Liver (tissue), 9 donors: ENCODE data around the gene RNFT2. TPM values are rescaled to one million over a fixed set of nuclear protein-coding genes. Genes with fewer than 3 reads are reported as not detected.

ENCODE experiments used
- DNase-seq: peaks from one replicate; pipeline ENCODE4 v3.0.0-alpha.2; 2017; ENCODE audit warnings: low spot score
- H3K27ac ChIP-seq, 2 donors: one replicate each; pipeline ENCODE4 v1.7.0; 2013; ENCODE audit warnings: inconsistent platforms in 2 of 2, low read length in 2 of 2, control low read depth in 1 of 2, low read depth in 1 of 2, mild to moderate bottlenecking in 1 of 2
- H3K27me3 ChIP-seq, 4 donors: one replicate each; pipeline versions ENCODE4 v1.6.1 to v1.7.0; 2013; ENCODE audit warnings: low read length in 3 of 4, inconsistent platforms in 1 of 4, mild to moderate bottlenecking in 1 of 4, moderate library complexity in 1 of 4; ENCODE audit not compliant: control insufficient read depth in 4 of 4, insufficient read depth in 4 of 4
- H3K36me3 ChIP-seq, 4 donors: one replicate each; pipeline versions ENCODE4 v1.6.1 to v1.7.0; 2013; ENCODE audit warnings: low read length in 3 of 4, mild to moderate bottlenecking in 3 of 4, low read depth in 1 of 4, moderate library complexity in 1 of 4; ENCODE audit not compliant: control insufficient read depth in 4 of 4, insufficient read depth in 3 of 4
- H3K4me1 ChIP-seq, 4 donors: one replicate each; pipeline versions ENCODE4 v1.6.1 to v1.7.0; 2013; ENCODE audit warnings: low read length in 3 of 4, mild to moderate bottlenecking in 3 of 4, moderate library complexity in 1 of 4; ENCODE audit not compliant: control insufficient read depth in 4 of 4, insufficient read depth in 4 of 4
- H3K4me3 ChIP-seq, 3 donors: one replicate each; pipeline versions ENCODE4 v1.6.1 to v1.7.0; 2013; ENCODE audit warnings: low read length in 3 of 3, control low read depth in 1 of 3, low read depth in 1 of 3, mild to moderate bottlenecking in 1 of 3
- H3K9ac ChIP-seq, 2 donors: one replicate each; pipeline ENCODE4 v1.7.0; 2013; ENCODE audit warnings: low read length in 2 of 2, mild to moderate bottlenecking in 2 of 2, moderate library complexity in 2 of 2, control low read depth in 1 of 2, low read depth in 1 of 2
- H3K9me3 ChIP-seq, 4 donors: one replicate each; pipeline versions ENCODE4 v1.6.1 to v1.7.0; 2013; ENCODE audit warnings: low read length in 3 of 4; ENCODE audit not compliant: control insufficient read depth in 4 of 4
- ATF3 ChIP-seq: IDR thresholded peaks from 2 replicates; pipeline ENCODE4 v1.6.1; 2016; ENCODE audit warnings: antibody characterized with exemption
- CTCF ChIP-seq: fragments of 150-350 bp; IDR thresholded peaks from 2 replicates; pipeline ENCODE4 v1.5.1; 2017; ENCODE audit warnings: improper control_type of control experiment, low read depth, low read length; ENCODE audit not compliant: missing input control
- EGR1 ChIP-seq, 2 donors: IDR thresholded peaks; 2 replicates each; pipeline ENCODE4 v1.6.1; 2016 to 2018; ENCODE audit warnings: antibody characterized with exemption in 2 of 2, low read depth in 2 of 2
- FOXA1 ChIP-seq: IDR thresholded peaks from 2 replicates; pipeline ENCODE4 v1.6.1; 2016; ENCODE audit warnings: antibody characterized with exemption
- FOXA2 ChIP-seq: IDR thresholded peaks from 2 replicates; pipeline ENCODE4 v1.6.1; 2016; ENCODE audit warnings: antibody characterized with exemption
- GABPA ChIP-seq, 2 donors: IDR thresholded peaks in 1 of 2; conservative IDR thresholded peaks in 1 of 2; 2 replicates each; pipeline ENCODE4 v1.6.1; 2016; ENCODE audit warnings: antibody characterized with exemption in 2 of 2, mild to moderate bottlenecking in 1 of 2, moderate library complexity in 1 of 2
- HNF4A ChIP-seq, 2 donors: conservative IDR thresholded peaks; 2 replicates each; pipeline ENCODE4 v1.6.1; 2016; ENCODE audit warnings: antibody characterized with exemption in 2 of 2, mild to moderate bottlenecking in 2 of 2
- HNF4G ChIP-seq: IDR thresholded peaks from 2 replicates; pipeline ENCODE4 v1.6.1; 2016; ENCODE audit warnings: antibody characterized with exemption
- JUND ChIP-seq, 2 donors: IDR thresholded peaks; 2 replicates each; pipeline ENCODE4 v1.6.1; 2016; ENCODE audit warnings: antibody characterized with exemption in 2 of 2
- MAX ChIP-seq: IDR thresholded peaks from 2 replicates; pipeline ENCODE4 v1.6.1; 2016; ENCODE audit warnings: antibody characterized with exemption
- NR2F2 ChIP-seq: IDR thresholded peaks from 2 replicates; pipeline ENCODE4 v1.6.1; 2016; ENCODE audit warnings: antibody characterized with exemption
- RAD21 ChIP-seq, 2 donors: IDR thresholded peaks; 2 replicates each; pipeline ENCODE4 v1.6.1; 2016; ENCODE audit warnings: antibody characterized with exemption in 2 of 2, mild to moderate bottlenecking in 2 of 2
- REST ChIP-seq: IDR thresholded peaks from 2 replicates; pipeline ENCODE4 v1.6.1; 2016; ENCODE audit warnings: antibody characterized with exemption, mild to moderate bottlenecking
- RXRA ChIP-seq, 2 donors: IDR thresholded peaks; 2 replicates each; pipeline ENCODE4 v1.6.1; 2017 to 2018; ENCODE audit warnings: antibody characterized with exemption in 2 of 2, mild to moderate bottlenecking in 1 of 2
- SP1 ChIP-seq: IDR thresholded peaks from 2 replicates; pipeline ENCODE4 v1.6.1; 2018; ENCODE audit warnings: antibody characterized with exemption, mild to moderate bottlenecking
- TAF1 ChIP-seq: conservative IDR thresholded peaks from 2 replicates; pipeline ENCODE4 v1.6.1; 2016; ENCODE audit warnings: antibody characterized with exemption, mild to moderate bottlenecking
- YY1 ChIP-seq: IDR thresholded peaks from 2 replicates; pipeline ENCODE4 v1.6.1; 2016; ENCODE audit warnings: antibody characterized with exemption, mild to moderate bottlenecking
- ZBTB33 ChIP-seq: IDR thresholded peaks from 2 replicates; pipeline ENCODE4 v1.6.1; 2016; ENCODE audit warnings: antibody characterized with exemption
- WGBS: extraction: QIAGEN DNeasy Blood & Tissue Kit; methylation state at CpG from one replicate; pipeline ENCODE4 v1.1.7; 2013; 5-methylcytosine and 5-hydroxymethylcytosine counted together
- polyA plus RNA-seq, 2 donors: library from polyadenylated mRNA; stranded (reverse) in 1 of 2; unstranded in 1 of 2; fragments of 200-250 nt in 1 of 2; fragments of >200 nt in 1 of 2; fragmentation: Nextera tagmentation in 1 of 2; extraction: Ambion mirVana in 1 of 2; gene quantifications; one replicate each; pipeline versions ENCODE4 v1.2.1 to v1.2.3, GENCODE V29; 2013 to 2015
- total RNA-seq, 2 donors: library from RNA; depleted of rRNA; stranded (reverse); fragments of >200 nt; gene quantifications; one replicate each; pipeline ENCODE4 v1.2.3, GENCODE V29; 2014
- donor health status: healthy.
- donor health status: healthy.
- donor health status: healthy.
- donor health status: healthy.
- donor health status: healthy.

The RNFT2 gene
- total and polyA plus RNA-seq, 4 donors = 0.13 to 1.4 (median 0.19) TPM

GRCh38 chr12:116771651-116772050 lies 33.5 kb downstream of the RNFT2 start:
- Histone ChIP-seq H3K4me3 (no peak overlapping the region), H3K36me3 (no peaks in the 10 kb centered on the region), H3K27me3 (no peaks in the 10 kb centered on the region), H3K4me1 (no peaks in the 10 kb centered on the region), H3K9me3 (no peaks in the 10 kb centered on the region), H3K9ac (no peak overlapping the region), H3K27ac (no peak overlapping the region)
- TF ChIP-seq GABPA (IDR thresholded peaks at IDR 0.05 in 1 of 2, conservative IDR thresholded peaks at IDR 0.05 in 1 of 2) = no peak
- TF ChIP-seq FOXA1 = no peak
- no peak for TF ChIP-seq MAX
- TF ChIP-seq RAD21 (IDR thresholded peaks at IDR 0.05) = no peak
- no peak for TF ChIP-seq JUND (IDR thresholded peaks at IDR 0.05)
- no peak for TF ChIP-seq RXRA (IDR thresholded peaks at IDR 0.05)
- no peak for TF ChIP-seq ZBTB33
- no peak for TF ChIP-seq ATF3
- TF ChIP-seq REST = no peak
- no peak for TF ChIP-seq HNF4A (conservative IDR thresholded peaks at IDR 0.05)
- no peak for TF ChIP-seq CTCF
- no peak for TF ChIP-seq TAF1
- TF ChIP-seq HNF4G = no peak
- no peak for TF ChIP-seq FOXA2
- no peak for TF ChIP-seq NR2F2
- no peak for TF ChIP-seq SP1
- no peak for TF ChIP-seq EGR1 (IDR thresholded peaks at IDR 0.05; ENCODE audit: low read depth in 2 of 2)
- WGBS = 79% methylated on average over 8 of the region's 8 CpGs
- no peak for DNase-seq

GRCh38 chr12:116773276-116773731 lies 35.2 kb downstream of the RNFT2 start:
- no peaks in the 10 kb centered on the region for H3K36me3 ChIP-seq
- WGBS = 77% methylated on average over 4 of the region's 4 CpGs
- no peak overlapping the region for H3K9ac ChIP-seq
- H3K27me3 ChIP-seq = no peaks in the 10 kb centered on the region
- H3K27ac ChIP-seq = no peak overlapping the region
- no peaks in the 10 kb centered on the region for H3K9me3 ChIP-seq
- H3K4me3 ChIP-seq = no peak overlapping the region
- no peak for DNase-seq
- H3K4me1 ChIP-seq = no peaks in the 10 kb centered on the region
- TF ChIP-seq GABPA (IDR thresholded peaks at IDR 0.05 in 1 of 2, conservative IDR thresholded peaks at IDR 0.05 in 1 of 2) (no peak), NR2F2 (no peak), SP1 (no peak), HNF4A (conservative IDR thresholded peaks at IDR 0.05) (no peak), ZBTB33 (no peak), REST (no peak), JUND (IDR thresholded peaks at IDR 0.05) (no peak), FOXA2 (no peak), YY1 (no peak), RAD21 (IDR thresholded peaks at IDR 0.05) (no peak)
